HG02763 (cell line): ENCODE measurements around the gene PHC2.

Experiments
- ATAC-seq: cut with Tn5 transposase; IDR thresholded peaks from one replicate; pipeline ENCODE4 v1.9.1; 2021; ENCODE audit warnings: mild to moderate bottlenecking, moderate library complexity; ENCODE audit not compliant: unreplicated experiment

The PHC2 gene

GRCh38 chr1:33353531-33353930, 77.4 kb downstream of the PHC2 start:
- no peak for ATAC-seq

- ATAC-seq: no peak
These were observed 79.6 kb downstream of the PHC2 start for GRCh38 chr1:33351281-33351660.

- ATAC-seq: no peak
These were observed 80.1 kb downstream of the PHC2 start for GRCh38 chr1:33350611-33351280.

- ATAC-seq: peak; percentile 77
These were observed 80.9 kb downstream of the PHC2 start for GRCh38 chr1:33349778-33350610.

GRCh38 chr1:33349081-33349759, 81.7 kb downstream of the PHC2 start:
- ATAC-seq: peak; percentile 32

GRCh38 chr1:33348676-33349080, 82.2 kb downstream of the PHC2 start:
- ATAC-seq: no peak

- no peak for ATAC-seq
These were observed 82.7 kb downstream of the PHC2 start for GRCh38 chr1:33348194-33348593.

GRCh38 chr1:33347650-33347992, 83.3 kb downstream of the PHC2 start:
- no peak for ATAC-seq

GRCh38 chr1:33346927-33347649, 83.8 kb downstream of the PHC2 start:
- no peak for ATAC-seq

- ATAC-seq: no peak
These were observed 84.4 kb downstream of the PHC2 start for GRCh38 chr1:33346533-33346926.

- ATAC-seq: no peak
These were observed 85.9 kb downstream of the PHC2 start for GRCh38 chr1:33344896-33345560.

GRCh38 chr1:33343539-33343938, 87.4 kb downstream of the PHC2 start:
- ATAC-seq: no peak

- no peak for ATAC-seq
These were observed 88.7 kb downstream of the PHC2 start for GRCh38 chr1:33342041-33342723.

- no peak for ATAC-seq
These were observed 89.7 kb downstream of the PHC2 start for GRCh38 chr1:33341190-33341589.

- ATAC-seq: no peak
These were observed 91.5 kb downstream of the PHC2 start for GRCh38 chr1:33339413-33339812.

GRCh38 chr1:33338440-33339211, 92.3 kb downstream of the PHC2 start:
- no peak for ATAC-seq

GRCh38 chr1:33338048-33338439, 92.9 kb downstream of the PHC2 start:
- ATAC-seq: no peak

- no peak for ATAC-seq
These were observed 93.5 kb downstream of the PHC2 start for GRCh38 chr1:33337441-33337840.

- no peak for ATAC-seq
These were observed 94.3 kb downstream of the PHC2 start for GRCh38 chr1:33336580-33336979.
